ENCODE data around the gene EIF4G1.

DNA sequence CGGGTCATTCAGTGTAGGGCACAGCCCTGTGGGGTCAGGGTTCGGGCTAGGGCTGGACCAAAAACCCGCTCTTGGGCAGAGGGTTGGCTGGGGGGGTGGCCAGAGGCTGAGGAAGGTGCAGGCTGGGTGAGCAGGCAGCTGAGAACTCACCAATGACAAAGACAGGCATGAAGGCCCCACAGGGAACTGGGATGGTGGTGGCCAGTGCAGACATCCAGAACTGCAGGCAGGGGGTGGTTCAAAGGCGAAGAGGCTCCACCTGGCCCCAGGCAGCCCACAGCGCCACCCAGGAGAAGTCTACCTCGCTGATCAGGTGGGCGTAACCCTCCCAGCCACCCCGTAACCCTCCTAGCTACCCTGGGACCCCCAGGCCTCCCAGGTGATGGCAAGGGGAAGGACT lies 40.3 kb downstream of the EIF4G1 start:
- TF ChIP-seq, protein P1, sequence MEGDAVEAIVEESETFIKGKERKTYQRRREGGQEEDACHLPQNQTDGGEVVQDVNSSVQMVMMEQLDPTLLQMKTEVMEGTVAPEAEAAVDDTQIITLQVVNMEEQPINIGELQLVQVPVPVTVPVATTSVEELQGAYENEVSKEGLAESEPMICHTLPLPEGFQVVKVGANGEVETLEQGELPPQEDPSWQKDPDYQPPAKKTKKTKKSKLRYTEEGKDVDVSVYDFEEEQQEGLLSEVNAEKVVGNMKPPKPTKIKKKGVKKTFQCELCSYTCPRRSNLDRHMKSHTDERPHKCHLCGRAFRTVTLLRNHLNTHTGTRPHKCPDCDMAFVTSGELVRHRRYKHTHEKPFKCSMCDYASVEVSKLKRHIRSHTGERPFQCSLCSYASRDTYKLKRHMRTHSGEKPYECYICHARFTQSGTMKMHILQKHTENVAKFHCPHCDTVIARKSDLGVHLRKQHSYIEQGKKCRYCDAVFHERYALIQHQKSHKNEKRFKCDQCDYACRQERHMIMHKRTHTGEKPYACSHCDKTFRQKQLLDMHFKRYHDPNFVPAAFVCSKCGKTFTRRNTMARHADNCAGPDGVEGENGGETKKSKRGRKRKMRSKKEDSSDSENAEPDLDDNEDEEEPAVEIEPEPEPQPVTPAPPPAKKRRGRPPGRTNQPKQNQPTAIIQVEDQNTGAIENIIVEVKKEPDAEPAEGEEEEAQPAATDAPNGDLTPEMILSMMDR (IDR thresholded peaks at IDR 0.05) = no peak
- TF ChIP-seq POLR2A (IDR thresholded peaks at IDR 0.05) = no peak
